Mucosa of rectum (tissue), 2 donors: ENCODE data around the gene MTHFSD.
A peak's percentile ranks its signal among the peaks of the same experiment; 100 is the strongest.

Source experiments
- H3K27ac ChIP-seq, 2 donors: one replicate each; pipeline ENCODE4 v1.7.0; 2013; ENCODE audit warnings: inconsistent platforms in 2 of 2, low read depth in 2 of 2, low read length in 2 of 2
- H3K27me3 ChIP-seq, 2 donors: one replicate each; pipeline ENCODE4 v1.7.0; 2013; ENCODE audit warnings: low read length in 2 of 2; ENCODE audit not compliant: control insufficient read depth in 2 of 2, insufficient read depth in 2 of 2
- H3K36me3 ChIP-seq, 2 donors: one replicate each; pipeline ENCODE4 v1.7.0; 2013; ENCODE audit warnings: low read length in 2 of 2; ENCODE audit not compliant: control insufficient read depth in 2 of 2, insufficient read depth in 2 of 2
- H3K4me1 ChIP-seq, 2 donors: one replicate each; pipeline ENCODE4 v1.7.0; 2013; ENCODE audit warnings: low read length in 2 of 2, mild to moderate bottlenecking in 1 of 2; ENCODE audit not compliant: control insufficient read depth in 2 of 2, insufficient read depth in 2 of 2
- H3K4me3 ChIP-seq, 2 donors: one replicate each; pipeline ENCODE4 v1.7.0; 2013; ENCODE audit warnings: low read length in 2 of 2
- H3K9ac ChIP-seq, 2 donors: one replicate each; pipeline ENCODE4 v1.7.0; 2013; ENCODE audit warnings: low read length in 2 of 2, low read depth in 1 of 2, mild to moderate bottlenecking in 1 of 2
- H3K9me3 ChIP-seq, 2 donors: one replicate each; pipeline ENCODE4 v1.7.0; 2013; ENCODE audit warnings: low read length in 2 of 2; ENCODE audit not compliant: control insufficient read depth in 2 of 2
- donor health status: healthy.
- donor health status: Normal muscosa, but diverticular disease.

MTHFSD gene

GRCh38 chr16:86529160-86529559 is 25.9 kb downstream of the MTHFSD start:
- Histone ChIP-seq H3K4me1 (peaks cover 0 to 5% of the 10 kb centered on the region in 2 donors), H3K27me3 (no peaks in the 10 kb centered on the region), H3K36me3 (peaks cover 3% of the 10 kb centered on the region in 2 donors), H3K9me3 (no peaks in the 10 kb centered on the region), H3K9ac (no peak overlapping the region), H3K27ac (no peak overlapping the region), H3K4me3 (no peak overlapping the region)

GRCh38 chr16:86528061-86528929 is 26.7 kb downstream of the MTHFSD start:
- no peaks in the 10 kb centered on the region for H3K27me3 ChIP-seq
- H3K36me3 ChIP-seq: peaks cover 0 to 3% of the 10 kb centered on the region in 2 donors
- H3K9me3 ChIP-seq: no peaks in the 10 kb centered on the region

DNA sequence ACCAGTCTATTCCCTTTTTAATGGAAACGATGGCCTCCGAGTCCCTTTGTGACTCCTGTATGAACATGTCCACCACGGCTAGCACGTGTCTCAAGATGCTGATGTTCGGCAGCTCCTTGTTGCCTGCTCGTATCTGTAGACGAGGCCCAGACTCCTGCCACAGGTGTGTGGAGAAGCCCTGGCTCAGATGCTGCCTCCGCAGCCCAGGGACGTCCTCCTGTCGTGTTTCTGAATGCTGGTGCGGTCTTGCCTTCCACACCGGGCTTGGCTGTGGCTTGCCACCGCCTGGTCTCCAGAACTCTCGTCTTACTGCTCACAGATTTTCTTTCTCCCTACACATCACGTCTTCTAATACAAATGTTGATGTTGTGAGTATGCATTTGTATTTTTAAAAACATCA is 27.7 kb downstream of the MTHFSD start:
- Histone ChIP-seq H3K4me3 (no peak overlapping the region), H3K27ac (no peak overlapping the region), H3K4me1 (peaks cover 0 to 5% of the 10 kb centered on the region in 2 donors), H3K27me3 (no peaks in the 10 kb centered on the region), H3K9me3 (no peaks in the 10 kb centered on the region), H3K9ac (no peak overlapping the region), H3K36me3 (no peaks in the 10 kb centered on the region)

More at GRCh38 chr16:86528061-86528929, 26.7 kb downstream of the MTHFSD start:
- Histone ChIP-seq H3K4me3 (no peak overlapping the region), H3K9ac (no peak overlapping the region), H3K27ac (no peak overlapping the region), H3K4me1 (peaks cover 0 to 5% of the 10 kb centered on the region in 2 donors)

- Histone ChIP-seq H3K9me3 (no peaks in the 10 kb centered on the region), H3K4me1 (no peaks in the 10 kb centered on the region), H3K4me3 (no peak overlapping the region), H3K36me3 (no peaks in the 10 kb centered on the region), H3K27ac (no peak overlapping the region), H3K9ac (no peak overlapping the region), H3K27me3 (no peaks in the 10 kb centered on the region)
These were observed 29.3 kb downstream of the MTHFSD start for GRCh38 chr16:86525696-86526095.

DNA sequence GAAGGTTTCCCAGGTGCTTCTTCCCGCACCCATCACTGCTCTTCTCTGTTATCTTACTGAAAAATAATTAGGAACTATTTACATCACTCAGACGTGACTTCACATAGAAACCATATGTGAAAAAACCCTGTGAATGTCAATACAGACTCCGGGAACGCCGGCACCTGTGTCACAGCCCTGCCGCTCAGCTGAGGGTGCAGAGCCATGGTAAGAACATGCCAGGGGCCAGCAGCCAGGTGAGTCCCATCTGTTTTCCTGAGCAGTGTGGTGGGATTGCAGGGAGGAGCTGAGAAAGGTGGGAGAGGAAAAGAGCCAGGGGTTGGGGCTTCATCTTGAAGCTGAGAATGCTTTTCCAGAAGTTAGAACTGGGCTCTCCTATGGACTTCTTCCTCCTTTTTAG is 31.0 kb downstream of the MTHFSD start:
- H3K27ac ChIP-seq: no peak overlapping the region
- peaks cover 3 to 5% of the 10 kb centered on the region in 2 donors for H3K4me1 ChIP-seq
- no peak overlapping the region for H3K4me3 ChIP-seq
- no peaks in the 10 kb centered on the region for H3K36me3 ChIP-seq
- H3K9ac ChIP-seq: no peak overlapping the region
- peaks cover 0 to 6% of the 10 kb centered on the region in 2 donors for H3K27me3 ChIP-seq
- H3K9me3 ChIP-seq: no peaks in the 10 kb centered on the region

DNA sequence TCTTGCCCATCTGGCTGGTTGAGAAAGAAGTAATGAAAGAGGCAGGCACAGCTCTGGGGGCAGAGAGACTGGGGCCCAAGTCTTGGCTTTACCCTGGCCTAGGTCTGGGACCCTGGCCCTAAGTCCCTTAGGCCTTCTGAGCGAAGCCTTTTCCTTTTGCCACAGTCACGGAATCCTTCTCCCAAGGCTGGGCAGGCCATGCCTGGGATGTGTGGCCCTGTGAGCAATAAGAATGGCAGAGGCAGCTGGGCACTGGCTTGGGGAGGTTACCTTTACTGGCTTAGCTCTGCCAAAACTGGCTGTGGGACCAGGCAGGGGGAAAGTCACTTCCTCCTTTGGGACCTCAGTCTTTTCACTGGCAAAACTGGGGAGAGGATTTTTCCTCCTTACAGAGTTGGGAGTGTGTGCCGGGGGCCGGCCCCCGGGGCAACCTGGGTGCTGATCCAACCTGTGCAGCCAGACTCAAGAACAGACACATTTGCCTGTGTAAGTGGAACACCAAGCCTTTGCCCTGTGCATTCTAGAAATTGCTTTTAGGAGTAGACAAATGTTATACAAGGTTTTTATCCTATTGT is 31.8 kb downstream of the MTHFSD start:
- Histone ChIP-seq H3K9ac (no peak overlapping the region), H3K27ac (no peak overlapping the region), H3K4me3 (no peak overlapping the region), H3K9me3 (no peaks in the 10 kb centered on the region), H3K4me1 (peaks cover 3 to 5% of the 10 kb centered on the region in 2 donors), H3K27me3 (peaks cover 0 to 8% of the 10 kb centered on the region in 2 donors), H3K36me3 (no peaks in the 10 kb centered on the region)

- H3K4me1 ChIP-seq: peaks cover 3 to 5% of the 10 kb centered on the region in 2 donors
These were observed 32.4 kb downstream of the MTHFSD start for GRCh38 chr16:86522634-86523033.

DNA sequence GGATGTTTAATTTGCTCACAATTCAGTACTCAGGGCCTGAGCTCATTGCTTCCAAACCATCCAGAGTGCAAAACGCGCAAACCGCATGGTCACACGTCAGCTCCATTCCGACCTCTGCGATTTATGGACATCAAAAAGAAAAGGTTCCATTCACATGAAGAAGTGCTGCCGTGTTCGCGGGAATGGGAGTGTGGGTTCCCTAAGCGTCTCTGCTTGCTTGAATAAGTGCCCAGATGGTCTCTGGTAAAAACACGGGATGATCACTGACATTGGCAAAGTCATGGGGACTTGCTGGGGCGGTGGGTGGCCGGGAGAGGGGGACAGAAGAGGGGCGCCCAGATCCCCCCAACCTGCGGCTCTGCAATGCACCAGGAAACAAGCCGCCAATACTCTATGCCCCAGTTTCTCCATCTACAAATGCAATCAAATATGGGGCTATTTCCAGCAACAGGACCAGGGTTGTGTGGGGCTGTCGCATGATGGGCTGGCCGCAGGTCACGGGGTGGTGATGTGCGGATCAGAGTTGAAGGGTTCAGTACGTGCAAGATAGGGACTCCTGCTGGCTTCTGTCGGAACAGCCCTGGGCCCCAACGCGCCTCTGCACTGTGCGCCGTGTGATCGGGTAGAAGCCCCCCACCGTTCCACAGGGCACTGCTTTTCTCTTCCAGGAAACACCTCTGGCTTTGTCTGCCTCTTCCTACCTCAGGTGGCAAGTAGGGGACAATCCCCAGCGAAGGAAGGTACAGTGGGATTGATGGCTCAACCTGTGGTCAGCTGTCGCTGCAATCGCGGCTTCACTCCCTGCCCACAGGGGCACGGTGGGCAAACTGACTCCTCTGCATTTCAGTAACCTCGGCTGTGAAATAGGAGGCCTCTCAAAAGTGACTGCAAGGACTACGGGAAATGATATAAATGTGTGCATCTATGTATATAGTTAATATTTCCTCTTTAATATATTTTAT is 33.5 kb downstream of the MTHFSD start:
- peaks cover 3 to 5% of the 10 kb centered on the region in 2 donors for H3K4me1 ChIP-seq
- no peaks in the 10 kb centered on the region for H3K9me3 ChIP-seq
- no peak overlapping the region for H3K27ac ChIP-seq
- peaks cover 5 to 10% of the 10 kb centered on the region in 2 donors for H3K27me3 ChIP-seq
- no peak overlapping the region for H3K9ac ChIP-seq
- H3K4me3 ChIP-seq: no peak overlapping the region
- H3K36me3 ChIP-seq: no peaks in the 10 kb centered on the region

More at GRCh38 chr16:86522634-86523033, 32.4 kb downstream of the MTHFSD start:
- H3K27ac ChIP-seq: no peak overlapping the region
- H3K9me3 ChIP-seq: no peaks in the 10 kb centered on the region
- no peaks in the 10 kb centered on the region for H3K36me3 ChIP-seq
- no peak overlapping the region for H3K9ac ChIP-seq
- H3K27me3 ChIP-seq: peaks cover 0 to 10% of the 10 kb centered on the region in 2 donors
- H3K4me3 ChIP-seq: no peak overlapping the region

GRCh38 chr16:86520317-86521210 is 34.5 kb downstream of the MTHFSD start:
- H3K36me3 ChIP-seq: no peaks in the 10 kb centered on the region
- H3K4me3 ChIP-seq: peak overlapping the region in 1 of 2 donors; percentile 45
- H3K27me3 ChIP-seq: peaks cover 5 to 15% of the 10 kb centered on the region in 2 donors
- peaks cover 3 to 5% of the 10 kb centered on the region in 2 donors for H3K4me1 ChIP-seq
- no peak overlapping the region for H3K9ac ChIP-seq
- H3K27ac ChIP-seq: peak overlapping the region in 1 of 2 donors; percentile 48
- no peaks in the 10 kb centered on the region for H3K9me3 ChIP-seq
